Lower lobe of right lung (tissue), 2 donors: ENCODE data around the gene SPTSSA. TPM values are rescaled to one million over a fixed set of nuclear protein-coding genes. Genes with fewer than 3 reads are reported as not detected.

Experiments
- ATAC-seq, 2 donors: fragments of 200-7000 bp; cut with Tn5 transposase; one replicate each; pipeline ENCODE4 v1.9.1; 2020 to 2022; ENCODE audit warnings: mild to moderate bottlenecking in 2 of 2, moderate library complexity in 2 of 2
- DNase-seq: peaks from one replicate; pipeline ENCODE4 v3.0.0-alpha.2; 2020
- H3K27ac ChIP-seq: fragments of 200-600 bp; one replicate; pipeline ENCODE4 v1.8.0; 2022
- H3K27me3 ChIP-seq: fragments of 200-600 bp; one replicate; pipeline ENCODE4 v1.8.0; 2022; ENCODE audit warnings: low read depth
- H3K36me3 ChIP-seq: fragments of 200-600 bp; one replicate; pipeline ENCODE4 v1.8.0; 2022; ENCODE audit warnings: mild to moderate bottlenecking
- H3K4me1 ChIP-seq: fragments of 200-600 bp; one replicate; pipeline ENCODE4 v1.8.0; 2022
- H3K4me3 ChIP-seq: fragments of 200-600 bp; one replicate; pipeline ENCODE4 v1.8.0; 2022; ENCODE audit warnings: mild to moderate bottlenecking
- H3K9me3 ChIP-seq: fragments of 200-600 bp; one replicate; pipeline ENCODE4 v1.8.0; 2022
- intact Hi-C: fragments of 100-400 bp; cut with DNase I; formaldehyde crosslinking; loops from one replicate; pipeline ENCODE4 v1.11.0; 2022
- total RNA-seq: library from RNA; stranded (reverse); fragmentation: NEBNext Ultra II Directional; extraction: Animal tissue kit (Norgen Biotek cat#: 25700); gene quantifications from one replicate; pipeline ENCODE4 v1.2.1, GENCODE V29; 2021
- TF ChIP-seq, protein P1 (sequence below): fragments of 200-600 bp; IDR thresholded peaks from one replicate; pipeline ENCODE4 v1.8.0; 2022; ENCODE audit warnings: antibody characterized with exemption, mild to moderate bottlenecking
- donor health status: DM: no; HTN: yes; CAD: no; lungs with severe emphysema.

SPTSSA gene
- total RNA-seq, 1 donor from 2014 or later, result 47.6 TPM

DNA sequence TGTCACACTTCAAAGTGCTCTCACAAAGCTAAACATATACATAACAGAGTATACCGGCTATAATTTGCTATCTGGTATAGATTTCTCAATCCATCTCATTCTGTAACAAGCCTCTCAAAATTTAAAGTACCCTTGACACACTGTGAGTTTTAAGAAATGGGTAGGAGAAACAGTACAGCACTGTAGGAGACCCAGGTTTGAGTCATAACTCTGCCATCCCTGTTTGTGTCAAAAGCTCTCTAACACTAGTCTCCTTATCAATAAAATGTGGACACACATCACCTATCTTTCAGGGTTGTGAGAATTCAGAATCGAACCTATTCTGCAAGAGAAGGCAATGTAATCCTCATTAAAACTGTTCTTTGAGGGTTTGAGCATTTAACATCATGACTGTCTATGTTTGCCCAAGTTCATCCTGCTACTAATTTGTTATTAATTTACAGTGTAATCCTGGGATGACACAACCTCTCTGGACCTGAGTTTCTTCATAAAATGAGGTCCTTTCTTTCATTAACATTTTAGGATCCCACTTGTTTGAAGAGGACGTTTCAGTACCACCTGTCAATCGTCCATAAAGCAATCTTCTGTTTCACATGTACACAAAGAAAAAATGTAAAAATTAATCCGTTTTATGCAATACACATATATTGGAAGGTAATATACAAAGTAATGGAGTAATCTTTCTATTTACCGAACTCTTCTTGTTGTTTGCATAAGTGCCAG lies 12.1 kb downstream of the SPTSSA start:
- DNase-seq (no peak), ATAC-seq (peak in 1 of 2 donors; percentile 76)
- Histone ChIP-seq H3K4me3 (no peak overlapping the region), H3K36me3 (peaks cover 36% of the 10 kb centered on the region), H3K4me1 (peaks cover 10% of the 10 kb centered on the region), H3K9me3 (no peaks in the 10 kb centered on the region), H3K27ac (no peak overlapping the region), H3K27me3 (no peaks in the 10 kb centered on the region)
- intact Hi-C loops, result no loop called here
- TF ChIP-seq, protein P1, sequence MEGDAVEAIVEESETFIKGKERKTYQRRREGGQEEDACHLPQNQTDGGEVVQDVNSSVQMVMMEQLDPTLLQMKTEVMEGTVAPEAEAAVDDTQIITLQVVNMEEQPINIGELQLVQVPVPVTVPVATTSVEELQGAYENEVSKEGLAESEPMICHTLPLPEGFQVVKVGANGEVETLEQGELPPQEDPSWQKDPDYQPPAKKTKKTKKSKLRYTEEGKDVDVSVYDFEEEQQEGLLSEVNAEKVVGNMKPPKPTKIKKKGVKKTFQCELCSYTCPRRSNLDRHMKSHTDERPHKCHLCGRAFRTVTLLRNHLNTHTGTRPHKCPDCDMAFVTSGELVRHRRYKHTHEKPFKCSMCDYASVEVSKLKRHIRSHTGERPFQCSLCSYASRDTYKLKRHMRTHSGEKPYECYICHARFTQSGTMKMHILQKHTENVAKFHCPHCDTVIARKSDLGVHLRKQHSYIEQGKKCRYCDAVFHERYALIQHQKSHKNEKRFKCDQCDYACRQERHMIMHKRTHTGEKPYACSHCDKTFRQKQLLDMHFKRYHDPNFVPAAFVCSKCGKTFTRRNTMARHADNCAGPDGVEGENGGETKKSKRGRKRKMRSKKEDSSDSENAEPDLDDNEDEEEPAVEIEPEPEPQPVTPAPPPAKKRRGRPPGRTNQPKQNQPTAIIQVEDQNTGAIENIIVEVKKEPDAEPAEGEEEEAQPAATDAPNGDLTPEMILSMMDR, result no peak

DNA sequence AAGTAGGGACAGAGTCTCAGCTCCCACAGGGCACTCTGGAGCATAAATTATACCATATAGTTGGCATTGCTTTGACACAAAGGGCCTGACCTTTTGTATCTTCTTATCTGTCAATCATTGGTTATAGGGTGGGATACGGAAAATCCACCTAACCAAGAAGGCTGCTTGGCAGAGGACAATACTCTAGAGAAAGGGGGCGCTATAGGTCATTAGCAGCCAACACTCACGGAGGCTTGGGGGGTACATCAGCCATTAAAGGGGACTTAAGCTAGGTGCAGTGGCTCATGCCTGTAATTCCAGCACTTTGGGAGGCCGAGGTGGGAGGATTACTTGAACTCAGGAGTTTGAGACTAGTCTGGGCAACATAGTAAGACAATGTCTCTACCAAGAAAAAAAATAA lies 22.9 kb downstream of the SPTSSA start:
- no peak overlapping the region for H3K27ac ChIP-seq
- DNase-seq, result no peak
- intact Hi-C loops, result no loop called here
- no peaks in the 10 kb centered on the region for H3K9me3 ChIP-seq
- no peak overlapping the region for H3K4me3 ChIP-seq
- no peaks in the 10 kb centered on the region for H3K27me3 ChIP-seq
- peaks cover 11% of the 10 kb centered on the region for H3K4me1 ChIP-seq
- peaks cover 5% of the 10 kb centered on the region for H3K36me3 ChIP-seq
- no peak for ATAC-seq
- TF ChIP-seq, protein P1, result no peak

DNA sequence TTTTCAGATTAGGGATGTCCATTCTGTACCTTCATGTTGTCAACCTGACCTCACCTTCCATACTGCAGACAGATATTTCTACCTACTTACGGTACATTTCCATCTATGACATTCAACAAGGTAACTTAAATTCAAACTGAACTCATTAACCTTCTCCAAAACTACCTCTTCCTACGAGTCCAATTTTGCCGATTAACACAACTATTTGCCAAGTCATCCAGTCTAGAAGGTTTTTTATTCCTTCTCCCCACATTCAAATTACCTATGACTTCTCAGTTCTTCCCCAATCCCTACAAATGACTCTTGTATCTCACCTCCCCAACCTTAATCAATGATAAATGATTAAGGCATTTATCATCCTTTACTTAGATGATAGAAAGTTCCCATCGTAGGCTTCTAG lies 23.6 kb downstream of the SPTSSA start:
- TF ChIP-seq, protein P1, result no peak
- H3K36me3 ChIP-seq, result peaks cover 5% of the 10 kb centered on the region
- H3K27me3 ChIP-seq, result no peaks in the 10 kb centered on the region
- intact Hi-C loops, result no loop called here
- no peaks in the 10 kb centered on the region for H3K9me3 ChIP-seq
- ATAC-seq (no peak), DNase-seq (no peak)
- no peak overlapping the region for H3K27ac ChIP-seq
- H3K4me1 ChIP-seq, result peaks cover 11% of the 10 kb centered on the region
- no peak overlapping the region for H3K4me3 ChIP-seq

DNA sequence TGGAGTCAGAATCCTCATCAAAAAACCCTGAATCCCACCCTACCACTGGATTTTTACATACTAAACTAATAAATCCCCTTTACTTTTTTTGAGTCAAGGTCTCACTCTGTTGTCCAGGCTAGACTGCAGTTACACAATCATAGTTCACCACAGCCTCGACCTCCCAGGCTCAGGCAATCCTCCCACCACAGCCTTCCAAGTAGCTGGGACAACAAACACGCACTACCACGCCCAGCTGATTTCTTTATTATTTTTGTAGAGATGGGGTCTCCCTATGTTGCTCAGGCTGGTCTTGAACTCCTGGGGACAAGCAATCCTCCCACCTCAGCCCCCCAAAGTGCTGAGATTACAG lies 24.3 kb downstream of the SPTSSA start:
- TF ChIP-seq, protein P1, result no peak
- H3K4me1 ChIP-seq, result peaks cover 11% of the 10 kb centered on the region
- DNase-seq, result no peak

DNA sequence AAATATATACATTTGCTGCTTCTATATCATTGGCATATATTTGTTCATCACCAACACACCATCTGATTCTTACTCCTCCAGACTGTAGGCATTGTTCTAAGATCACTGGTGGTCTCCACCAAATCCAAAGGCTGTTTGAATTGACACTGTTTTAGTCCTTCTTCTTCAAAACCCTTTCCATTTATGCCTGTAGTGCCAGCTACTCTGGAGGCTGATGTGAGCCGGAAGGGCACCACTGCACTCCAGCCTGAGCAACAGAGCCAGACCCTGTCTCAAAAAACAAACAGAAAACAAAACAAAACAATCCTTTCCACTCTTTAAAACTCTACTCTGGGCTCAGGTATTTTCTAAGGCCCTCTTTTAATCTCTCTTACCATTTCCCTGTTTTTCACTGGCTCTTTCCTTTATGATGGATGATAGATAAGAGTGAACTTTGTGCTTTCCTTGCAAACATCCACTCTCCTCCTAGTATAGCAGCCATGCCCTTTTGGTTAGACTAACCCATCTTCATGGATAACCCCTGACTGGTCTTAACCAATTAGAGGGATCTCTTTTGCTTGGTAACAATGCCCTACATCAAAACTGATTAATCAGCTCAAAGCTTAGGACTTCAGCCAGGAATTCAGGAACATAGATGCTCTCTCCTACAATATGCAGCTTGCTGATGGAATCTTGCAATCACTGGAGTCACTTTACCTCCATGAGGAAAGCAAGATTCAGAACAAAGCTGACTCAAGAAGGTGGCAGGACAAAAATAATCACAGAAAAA lies 24.9 kb downstream of the SPTSSA start:
- peak in 1 of 2 donors; percentile 22 for ATAC-seq
- Histone ChIP-seq H3K4me3 (no peak overlapping the region), H3K36me3 (peaks cover 5% of the 10 kb centered on the region), H3K4me1 (peaks cover 11% of the 10 kb centered on the region), H3K27ac (no peak overlapping the region), H3K9me3 (no peaks in the 10 kb centered on the region), H3K27me3 (no peaks in the 10 kb centered on the region)
- TF ChIP-seq, protein P1, result no peak
- intact Hi-C loops, result no loop called here
- DNase-seq, result no peak

More for the DNA sequence above, 24.3 kb downstream of the SPTSSA start:
- Histone ChIP-seq H3K36me3 (peaks cover 5% of the 10 kb centered on the region), H3K9me3 (no peaks in the 10 kb centered on the region), H3K4me3 (no peak overlapping the region), H3K27me3 (no peaks in the 10 kb centered on the region), H3K27ac (no peak overlapping the region)
- intact Hi-C loops, result no loop called here
- ATAC-seq, result no peak
